Measurements from ENCODE around the gene TPRG1.

TPRG1 gene, protein sequence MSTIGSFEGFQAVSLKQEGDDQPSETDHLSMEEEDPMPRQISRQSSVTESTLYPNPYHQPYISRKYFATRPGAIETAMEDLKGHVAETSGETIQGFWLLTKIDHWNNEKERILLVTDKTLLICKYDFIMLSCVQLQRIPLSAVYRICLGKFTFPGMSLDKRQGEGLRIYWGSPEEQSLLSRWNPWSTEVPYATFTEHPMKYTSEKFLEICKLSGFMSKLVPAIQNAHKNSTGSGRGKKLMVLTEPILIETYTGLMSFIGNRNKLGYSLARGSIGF

GRCh38 chr3:189171707-189172106 lies at the start of gene TPRG1:
TPRG1 (plus strand) TSS chr3:189171971; CDS start chr3:189207385, 35,414 bp downstream.
- TF ChIP-seq, protein P1, sequence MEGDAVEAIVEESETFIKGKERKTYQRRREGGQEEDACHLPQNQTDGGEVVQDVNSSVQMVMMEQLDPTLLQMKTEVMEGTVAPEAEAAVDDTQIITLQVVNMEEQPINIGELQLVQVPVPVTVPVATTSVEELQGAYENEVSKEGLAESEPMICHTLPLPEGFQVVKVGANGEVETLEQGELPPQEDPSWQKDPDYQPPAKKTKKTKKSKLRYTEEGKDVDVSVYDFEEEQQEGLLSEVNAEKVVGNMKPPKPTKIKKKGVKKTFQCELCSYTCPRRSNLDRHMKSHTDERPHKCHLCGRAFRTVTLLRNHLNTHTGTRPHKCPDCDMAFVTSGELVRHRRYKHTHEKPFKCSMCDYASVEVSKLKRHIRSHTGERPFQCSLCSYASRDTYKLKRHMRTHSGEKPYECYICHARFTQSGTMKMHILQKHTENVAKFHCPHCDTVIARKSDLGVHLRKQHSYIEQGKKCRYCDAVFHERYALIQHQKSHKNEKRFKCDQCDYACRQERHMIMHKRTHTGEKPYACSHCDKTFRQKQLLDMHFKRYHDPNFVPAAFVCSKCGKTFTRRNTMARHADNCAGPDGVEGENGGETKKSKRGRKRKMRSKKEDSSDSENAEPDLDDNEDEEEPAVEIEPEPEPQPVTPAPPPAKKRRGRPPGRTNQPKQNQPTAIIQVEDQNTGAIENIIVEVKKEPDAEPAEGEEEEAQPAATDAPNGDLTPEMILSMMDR (IDR thresholded peaks at IDR 0.05; ENCODE audit: control extremely low read depth, extremely low read depth, low read depth, missing control alignments), result no peak
- no peak for DNase-seq (ENCODE audit: extremely low spot score)
- POLR2A ChIA-PET, result no interaction called here
- CTCF ChIA-PET, result no interaction called here

DNA sequence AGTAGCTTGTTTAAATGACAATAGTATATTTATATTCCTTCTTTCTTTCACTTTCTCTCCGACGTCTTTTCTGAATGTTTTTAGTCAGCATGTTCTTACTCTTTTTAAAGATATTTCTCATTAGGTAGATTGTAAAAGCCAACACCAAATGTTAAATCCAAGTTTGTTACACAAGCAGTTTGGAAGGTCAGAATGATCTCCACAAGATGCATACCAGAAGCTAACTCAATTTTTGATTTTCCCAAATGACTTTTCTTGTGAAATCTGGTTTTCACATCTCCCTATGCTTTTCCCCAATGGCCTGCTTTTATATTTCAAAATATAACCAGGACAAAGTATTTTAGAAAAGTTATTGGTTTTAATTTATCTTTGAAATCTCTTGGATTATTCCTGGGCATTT lies 49.7 kb upstream of the TPRG1 start:
- no peak for DNase-seq (ENCODE audit: extremely low spot score)
- TF ChIP-seq, protein P1 (IDR thresholded peaks at IDR 0.05; ENCODE audit: control extremely low read depth, extremely low read depth, low read depth, missing control alignments), result no peak
- ChIA-PET CTCF (interaction anchor here (2.0 to 4.2 kb wide), 3 partner anchors 10 to 27 kb away, joined by 4 to 14 read pairs (median 9); no protein-coding TSS in a partner anchor), POLR2A (no interaction called here)

GRCh38 chr3:189122526-189123205 lies 49.1 kb upstream of the TPRG1 start:
- no peak for DNase-seq (ENCODE audit: extremely low spot score)
- CTCF ChIA-PET, result interaction anchor here (2.0 to 4.2 kb wide), 3 partner anchors 9 to 26 kb away, joined by 4 to 14 read pairs (median 9); no protein-coding TSS in a partner anchor
- TF ChIP-seq, protein P1 (IDR thresholded peaks at IDR 0.05; ENCODE audit: control extremely low read depth, extremely low read depth, low read depth, missing control alignments), result no peak
- POLR2A ChIA-PET, result no interaction called here

DNA sequence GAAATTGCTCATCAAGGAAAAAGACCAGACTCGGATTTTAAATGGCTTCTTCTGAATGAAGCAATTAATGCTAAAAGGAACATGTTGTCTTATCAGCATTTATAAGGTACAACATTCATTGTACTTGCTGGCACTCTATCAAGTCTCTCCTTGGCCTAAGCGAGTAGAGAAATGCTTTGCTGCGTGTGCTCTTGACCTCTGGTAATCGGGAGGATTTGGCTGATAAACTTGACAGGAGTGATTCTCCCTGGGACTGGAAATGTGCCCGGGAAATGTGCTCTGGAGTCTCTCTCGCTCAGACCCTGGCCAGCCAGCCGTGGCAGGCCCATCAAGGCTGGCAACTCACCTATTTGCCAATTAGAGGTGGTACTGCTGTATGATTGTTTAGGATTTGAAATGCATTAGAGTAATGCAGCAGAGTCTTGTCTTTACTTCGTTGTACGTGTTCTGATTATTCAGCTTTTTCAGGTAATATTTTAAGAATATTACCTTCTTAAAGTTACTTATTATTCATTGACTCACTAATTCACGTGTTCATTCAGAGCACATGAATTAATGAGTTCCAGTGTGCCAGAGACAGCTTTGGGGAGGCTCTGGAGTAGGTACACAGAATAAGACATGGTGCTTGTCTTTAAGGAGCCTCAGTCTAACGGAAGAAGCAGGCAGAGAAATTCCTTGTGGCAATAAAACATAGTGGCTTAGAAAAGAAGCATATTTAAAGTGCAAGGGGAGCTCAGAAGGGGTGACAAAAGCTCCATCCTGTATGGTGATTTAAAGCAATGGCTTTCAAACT lies 48.0 kb upstream of the TPRG1 start:
- ChIA-PET POLR2A (no interaction called here), CTCF (interaction anchor here (2.0 to 4.2 kb wide), 3 partner anchors 8 to 25 kb away, joined by 4 to 14 read pairs (median 9); no protein-coding TSS in a partner anchor)
- no peak for DNase-seq (ENCODE audit: extremely low spot score)
- TF ChIP-seq, protein P1 (IDR thresholded peaks at IDR 0.05; ENCODE audit: control extremely low read depth, extremely low read depth, low read depth, missing control alignments), result no peak

- peak; percentile 28 for DNase-seq (ENCODE audit: extremely low spot score)
- ChIA-PET CTCF (interaction anchor here (1.0 to 2.0 kb wide), 6 partner anchors 10 to 1394 kb away, joined by 3 to 9 read pairs (median 4); no protein-coding TSS in a partner anchor), POLR2A (no interaction called here)
- TF ChIP-seq, protein P1 (IDR thresholded peaks at IDR 0.05; ENCODE audit: control extremely low read depth, extremely low read depth, low read depth, missing control alignments), result no peak
Observed at GRCh38 chr3:189132231-189132671, 39.5 kb upstream of the TPRG1 start.

DNA sequence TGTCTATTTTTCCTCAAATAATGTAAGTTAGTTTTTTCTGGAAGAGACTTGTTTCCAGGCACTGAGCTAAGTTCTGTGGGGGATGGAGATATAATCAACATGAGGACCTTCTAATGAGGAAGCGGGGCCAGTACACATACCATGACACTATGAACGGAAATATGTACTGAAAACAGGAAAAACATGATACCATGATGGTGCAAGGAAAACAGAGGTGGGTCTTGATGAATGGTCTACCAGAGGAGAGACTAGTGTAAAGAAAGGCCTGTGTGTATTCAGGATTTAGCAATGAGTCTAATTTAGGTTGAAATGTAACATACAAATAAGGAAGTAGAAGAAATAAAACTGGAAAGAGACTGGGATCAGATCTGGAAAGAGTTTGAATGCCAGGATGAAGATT lies 38.9 kb upstream of the TPRG1 start:
- DNase-seq (ENCODE audit: extremely low spot score), result no peak
- TF ChIP-seq, protein P1 (IDR thresholded peaks at IDR 0.05; ENCODE audit: control extremely low read depth, extremely low read depth, low read depth, missing control alignments), result no peak
- CTCF ChIA-PET, result interaction anchor here (1.1 to 2.0 kb wide), 3 partner anchors 10 to 18 kb away, joined by 3 to 9 read pairs (median 5); no protein-coding TSS in a partner anchor
- POLR2A ChIA-PET, result no interaction called here
